ENCODE data around the gene PISD. TPM values are rescaled to one million over a fixed set of nuclear protein-coding genes. Genes with fewer than 3 reads are reported as not detected.

PISD gene
- total RNA-seq, 1 donor from 2014 or later, result 37.4 TPM

- DNase-seq, result no peak
Measured at GRCh38 chr22:31652911-31653684, 8.9 kb downstream of the PISD start.

GRCh38 chr22:31652088-31652487 lies 9.9 kb downstream of the PISD start:
- no peak for DNase-seq

DNA sequence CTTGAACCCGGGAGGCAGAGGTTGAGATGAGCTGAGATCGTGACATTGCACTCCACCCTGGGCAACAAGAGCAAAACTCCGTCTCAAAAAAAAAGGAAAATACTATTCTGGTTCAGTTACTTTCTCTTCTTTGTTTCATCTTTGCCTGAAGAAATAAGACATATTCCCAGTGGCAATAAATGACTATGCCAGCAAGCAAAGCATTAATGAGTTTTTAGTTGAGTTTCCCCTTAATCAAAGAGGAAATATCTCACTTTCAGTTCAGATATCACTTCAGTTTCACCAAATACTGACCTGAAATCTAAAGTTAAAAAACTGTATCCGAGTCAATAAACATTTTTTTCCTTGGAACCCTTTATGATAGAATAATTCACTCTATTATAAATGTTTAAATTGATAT lies 10.4 kb downstream of the PISD start:
- DNase-seq, result no peak

- no peak for DNase-seq
Measured at GRCh38 chr22:31650391-31650790, 11.6 kb downstream of the PISD start.

GRCh38 chr22:31647523-31648320 lies 14.3 kb downstream of the PISD start:
- no peak for DNase-seq

DNA sequence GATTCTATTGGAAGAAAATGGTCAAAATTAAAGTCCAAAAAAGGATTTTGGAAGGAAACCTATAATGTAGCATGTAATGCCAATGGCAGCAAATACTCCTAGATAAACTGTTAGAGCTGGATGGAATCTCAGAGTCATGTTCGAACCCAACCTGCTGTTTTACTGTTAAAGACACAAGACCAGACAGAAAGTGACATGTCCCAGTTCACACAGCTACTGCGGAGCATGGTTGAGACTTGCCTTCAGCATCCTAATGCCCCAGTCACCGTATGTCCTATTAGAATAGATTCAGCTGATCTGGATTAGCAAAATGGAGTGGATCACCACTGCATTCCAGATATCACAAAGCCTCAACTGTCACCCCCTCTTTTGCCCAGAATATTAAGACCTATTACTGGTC lies 14.9 kb downstream of the PISD start:
- no peak for DNase-seq

DNA sequence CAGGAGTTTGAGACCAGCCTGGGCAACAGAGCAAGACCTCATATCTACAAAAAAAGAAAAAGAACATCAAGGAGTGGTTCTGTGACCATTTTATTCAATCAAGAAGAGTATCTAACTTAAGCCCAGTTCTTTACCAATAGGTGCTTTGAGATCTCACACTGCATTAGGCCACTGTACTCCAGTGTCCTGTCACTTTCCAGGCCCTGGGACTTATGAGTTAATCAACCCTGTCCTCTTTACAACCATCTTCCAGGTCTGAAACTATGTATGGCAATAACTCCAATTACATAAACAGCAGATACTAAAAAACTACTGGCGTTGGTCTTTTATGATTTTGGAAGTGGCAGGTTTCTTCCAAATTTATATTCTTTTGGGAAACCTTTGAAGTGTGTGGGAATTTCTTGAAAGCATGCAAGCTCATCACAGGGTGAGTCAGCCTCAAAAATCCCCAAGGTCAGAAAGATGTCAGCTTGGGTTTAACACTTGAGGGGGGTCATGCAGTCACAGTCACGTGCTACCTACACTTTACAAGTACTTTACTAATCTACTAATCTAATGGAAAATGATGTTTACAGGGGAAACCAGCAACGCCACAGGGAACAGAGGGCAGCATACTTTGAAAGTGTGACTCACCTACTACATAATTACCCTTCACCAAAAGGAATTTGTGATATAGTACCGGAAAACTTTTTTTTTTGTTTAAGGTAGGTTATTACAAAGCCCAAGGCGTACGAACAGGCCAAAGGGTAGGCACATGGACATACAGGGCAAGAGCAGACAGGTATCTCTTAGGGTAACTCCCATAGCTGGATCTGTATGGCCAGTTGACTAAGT lies 15.6 kb downstream of the PISD start:
- DNase-seq, result no peak

GRCh38 chr22:31639436-31640039 lies 22.5 kb downstream of the PISD start:
- DNase-seq, result no peak

DNA sequence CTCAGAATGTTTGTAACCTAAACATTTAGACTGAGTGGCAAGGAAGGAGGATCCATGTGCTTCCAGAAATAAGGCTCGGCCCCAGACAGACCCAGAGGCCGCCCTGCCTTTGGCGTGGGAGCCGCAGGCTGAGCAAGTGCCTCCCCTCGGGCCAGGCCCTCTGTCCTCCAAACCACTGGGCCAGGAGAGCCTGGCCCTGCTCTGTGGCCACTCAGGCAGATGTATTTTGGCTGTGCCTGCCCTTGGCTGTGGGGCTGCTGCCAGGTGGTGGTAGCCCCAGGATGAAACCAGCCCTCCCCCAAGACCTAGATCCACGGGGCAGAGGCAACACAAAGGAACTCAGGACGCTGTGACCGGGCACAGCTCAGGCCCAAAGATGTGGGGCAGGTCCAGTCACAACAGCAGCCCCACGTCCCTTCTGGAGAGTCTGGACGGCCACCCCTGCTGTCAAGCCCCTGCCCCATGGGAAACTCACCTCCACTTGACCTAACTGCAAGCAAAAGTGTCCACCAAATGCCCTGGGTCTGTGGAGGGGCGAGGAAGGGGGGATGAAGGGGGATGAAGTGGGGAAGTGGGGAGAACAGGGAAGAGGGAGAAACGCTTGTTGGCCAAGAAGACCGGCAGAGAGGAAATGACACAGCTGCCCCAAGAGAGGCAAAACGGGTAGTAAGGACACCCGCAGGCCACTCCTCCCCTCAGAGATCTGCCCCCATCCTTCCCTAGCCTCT lies 24.0 kb downstream of the PISD start:
- no peak for DNase-seq

DNA sequence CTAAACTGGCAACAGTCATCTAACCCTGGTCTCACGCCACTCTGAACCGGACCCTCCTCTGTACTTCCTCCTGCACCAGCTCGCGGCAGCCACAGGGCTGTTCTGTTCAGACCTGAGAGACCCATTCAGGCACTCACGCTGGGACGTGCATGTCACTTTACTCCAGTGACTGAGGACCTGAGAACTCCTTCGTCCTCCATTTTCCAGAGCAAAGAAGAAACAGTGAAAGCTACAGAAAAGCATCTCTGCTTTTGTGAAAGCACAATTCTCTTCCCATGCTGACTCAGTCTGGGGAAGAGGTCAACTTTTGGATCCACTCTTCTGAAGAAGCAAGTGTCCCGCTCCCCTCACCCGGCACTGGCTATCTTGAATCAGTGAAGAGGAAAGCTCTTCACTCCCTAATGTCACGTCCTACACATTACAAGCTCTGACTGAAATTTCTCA lies 24.5 kb downstream of the PISD start:
- no peak for DNase-seq

- no peak for DNase-seq
Measured at GRCh38 chr22:31635638-31636306, 26.2 kb downstream of the PISD start.

- no peak for DNase-seq
Measured at GRCh38 chr22:31631436-31631835, 30.6 kb downstream of the PISD start.

- peak; percentile 64 for DNase-seq
Measured at GRCh38 chr22:31630331-31631329, 31.4 kb downstream of the PISD start.

DNA sequence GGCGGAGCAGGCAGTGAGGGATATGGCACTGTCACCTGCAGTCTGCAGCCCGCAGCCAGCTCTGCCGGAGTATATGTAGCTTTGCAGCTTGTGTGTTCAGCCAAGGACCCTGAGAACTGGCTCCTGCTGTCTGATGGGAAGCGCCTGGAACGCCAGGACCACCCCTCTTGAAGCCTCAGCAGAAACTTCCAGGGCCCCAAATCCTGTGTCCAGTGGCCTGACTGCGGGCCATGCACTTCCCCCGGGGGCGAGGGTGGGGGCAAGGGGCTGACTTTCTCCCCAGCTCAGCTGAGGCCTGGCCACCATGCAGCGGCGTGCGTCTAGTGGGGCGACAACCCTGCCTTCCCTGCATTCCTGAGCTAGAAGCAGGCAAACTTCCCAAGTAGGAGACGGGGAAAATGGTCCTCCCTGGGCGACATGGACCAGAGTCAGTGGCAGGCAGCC lies 32.3 kb downstream of the PISD start:
- no peak for DNase-seq

DNA sequence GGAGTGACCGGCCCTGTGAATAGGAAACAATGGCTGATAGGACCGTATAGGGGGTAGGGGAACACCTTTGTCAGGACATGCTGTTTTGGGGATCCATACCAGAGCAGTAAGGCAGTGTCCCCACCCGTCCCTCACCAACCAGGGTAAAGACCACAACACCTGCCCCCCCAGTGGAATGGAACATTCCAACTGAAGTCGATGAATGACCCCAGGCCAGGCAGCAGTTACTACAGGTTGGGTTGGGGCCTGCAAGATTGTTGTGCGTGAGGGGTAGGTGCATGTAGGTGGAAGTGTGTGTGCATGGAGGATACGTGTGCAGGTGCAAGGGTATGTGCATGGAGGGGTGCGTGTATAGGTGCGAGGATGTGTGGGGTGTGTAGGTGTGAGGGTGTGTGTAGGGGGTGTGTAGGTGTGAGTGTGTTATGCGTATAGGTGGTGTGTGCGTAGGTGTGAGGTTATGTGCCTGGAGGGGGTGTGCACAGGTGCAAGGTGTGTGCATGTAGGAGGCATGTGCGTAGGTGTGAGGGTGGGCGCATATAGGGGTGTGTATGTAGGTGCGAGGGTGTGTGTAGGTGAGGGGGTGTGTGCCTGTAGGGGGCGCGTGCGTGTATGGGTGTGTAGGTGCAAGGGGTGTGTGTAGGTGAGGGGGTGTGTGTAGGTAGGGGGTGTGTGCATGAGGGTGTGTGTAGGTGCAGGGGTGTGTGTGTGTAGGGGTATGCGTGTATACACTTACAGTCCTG lies 32.9 kb downstream of the PISD start:
- DNase-seq, result no peak

GRCh38 chr22:31628362-31628761 lies 33.7 kb downstream of the PISD start:
- DNase-seq, result no peak

DNA sequence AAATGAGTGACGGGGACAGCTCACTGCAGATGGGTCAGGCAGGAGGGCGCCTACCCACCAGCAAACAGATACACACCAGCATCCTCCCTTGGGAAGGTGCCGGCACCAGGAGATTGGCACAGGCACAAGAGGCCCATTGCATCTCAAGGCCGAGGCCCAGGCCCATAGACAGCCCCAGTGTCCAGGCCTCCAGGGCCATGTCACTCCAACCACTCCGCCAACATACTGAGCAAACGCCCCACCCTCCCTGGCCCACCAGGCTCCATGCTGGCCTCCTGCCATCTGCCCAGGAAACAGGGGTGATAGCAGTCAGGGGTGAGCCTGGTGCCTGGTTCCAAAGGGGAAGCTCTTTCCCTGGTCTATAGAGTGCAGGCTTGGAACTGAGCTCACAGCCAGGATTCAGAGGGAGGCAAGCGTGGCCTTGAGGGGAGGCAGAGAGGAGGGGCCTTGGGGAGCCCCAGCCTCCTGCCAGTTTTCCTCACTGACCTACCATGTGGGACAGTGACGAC lies 34.7 kb downstream of the PISD start:
- no peak for DNase-seq

DNA sequence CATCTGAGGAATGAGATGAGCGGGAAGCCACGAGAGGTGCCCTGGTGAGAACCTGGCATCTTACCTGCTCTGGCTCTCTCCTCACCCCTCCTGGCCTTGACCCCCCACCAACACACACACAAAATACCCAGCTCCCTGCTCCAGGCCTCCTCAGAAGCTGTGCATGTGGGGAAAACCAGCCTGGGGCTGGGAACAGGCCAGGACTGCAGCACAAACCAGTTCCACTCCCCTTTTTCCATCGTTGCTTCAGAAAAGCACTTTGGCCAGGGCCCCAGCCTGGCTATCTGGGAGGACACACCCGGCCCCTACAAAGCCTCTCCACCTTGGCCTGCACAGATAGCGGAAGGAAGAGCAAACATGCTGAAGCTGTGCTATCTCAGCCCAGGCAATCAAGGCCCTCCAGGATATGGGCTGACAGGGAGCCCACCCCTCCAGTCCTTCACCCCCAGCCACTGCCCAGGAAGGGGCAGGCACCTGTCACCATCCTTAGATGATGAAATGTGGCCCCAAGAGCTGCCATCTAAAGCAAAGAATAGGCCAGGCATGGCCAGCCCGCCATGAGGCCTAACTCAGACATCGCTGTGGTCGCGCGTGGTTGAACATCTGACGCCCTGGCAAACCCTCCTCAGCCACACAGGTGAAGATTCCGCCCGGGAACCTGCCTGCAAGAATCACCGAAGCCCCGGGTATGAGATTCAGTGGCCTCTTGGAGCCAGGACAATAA lies 35.4 kb downstream of the PISD start:
- no peak for DNase-seq
